ENCODE results near the gene OR52E4. TPM values are rescaled to one million over a fixed set of nuclear protein-coding genes. Genes with fewer than 3 reads are reported as not detected.

Gene OR52E4
- polyA plus RNA-seq, 1 experiment: not detected

DNA sequence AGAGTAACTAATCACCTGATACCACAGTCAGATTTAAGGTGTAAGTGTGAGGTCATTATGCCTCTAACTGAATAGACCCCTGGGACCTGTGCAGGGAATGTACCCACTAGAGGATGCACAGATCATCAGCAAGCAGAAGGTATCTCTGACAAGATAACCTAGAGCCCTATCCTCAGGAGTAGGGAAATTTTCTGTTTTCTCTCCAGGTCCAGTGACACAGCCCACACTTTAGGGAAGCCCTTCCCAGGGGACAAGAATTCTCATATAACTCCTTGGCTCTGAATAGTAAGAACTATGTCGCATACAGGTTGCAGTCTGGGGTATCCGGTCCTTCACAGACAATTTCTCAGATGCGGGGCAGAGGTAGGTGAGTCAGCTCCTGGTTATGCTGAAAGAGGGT, 12.5 kb downstream of the OR52E4 start, which contains the start of gene OR52E5:
TSS of gene OR52E5 (plus strand) at position 301 of the 400 bp plus-strand sequence. CDS start 7,569 bp downstream, outside the sequence.
- TF ChIP-seq CTCF (IDR thresholded peaks at IDR 0.05; ENCODE audit: insufficient read depth, low read depth, low read length): no peak
- Histone ChIP-seq H3K27me3 (ENCODE audit: control insufficient read depth, insufficient read depth, low read length) (no peaks in the 10 kb centered on the region), H3K36me3 (ENCODE audit: control insufficient read depth, insufficient read depth, low read length) (no peaks in the 10 kb centered on the region), H3K4me3 (ENCODE audit: low read depth, low read length) (no peak within 1 kb of the TSS)
- no peak for DNase-seq (ENCODE audit: low read depth)
- ChIA-PET POLR2A (no interaction called here), CTCF (no interaction called here)

DNA sequence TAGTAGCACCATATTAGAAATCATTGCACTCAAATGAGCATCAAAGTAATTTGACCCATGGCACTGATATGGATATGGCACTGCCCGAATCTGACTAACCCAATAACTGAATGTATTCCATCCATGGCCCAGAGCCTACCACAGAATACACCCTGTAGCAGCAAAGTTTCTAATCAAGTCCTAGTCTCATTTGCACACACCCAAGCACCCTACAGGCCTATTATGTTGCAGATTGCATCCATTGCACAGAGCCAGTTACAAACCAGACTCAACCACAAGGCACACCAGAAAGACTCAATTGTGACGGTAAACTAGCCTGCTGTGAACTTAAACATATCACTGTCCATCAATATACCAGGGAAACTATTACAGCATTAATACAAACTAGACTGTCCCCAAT, 19.1 kb downstream of the OR52E4 start:
- ChIA-PET CTCF (no interaction called here), POLR2A (no interaction called here)
- Histone ChIP-seq H3K36me3 (ENCODE audit: control insufficient read depth, insufficient read depth, low read length) (no peaks in the 10 kb centered on the region), H3K27me3 (ENCODE audit: control insufficient read depth, insufficient read depth, low read length) (no peaks in the 10 kb centered on the region), H3K4me3 (ENCODE audit: low read depth, low read length) (no peak overlapping the region)
- no peak for TF ChIP-seq CTCF (IDR thresholded peaks at IDR 0.05; ENCODE audit: insufficient read depth, low read depth, low read length)
- no peak for DNase-seq (ENCODE audit: low read depth)

- DNase-seq (ENCODE audit: low read depth): no peak
- no peaks in the 10 kb centered on the region for H3K27me3 ChIP-seq (ENCODE audit: control insufficient read depth, insufficient read depth, low read length)
- no peak overlapping the region for H3K4me3 ChIP-seq (ENCODE audit: low read depth, low read length)
- ChIA-PET POLR2A (no interaction called here), CTCF (no interaction called here)
- TF ChIP-seq CTCF (IDR thresholded peaks at IDR 0.05; ENCODE audit: insufficient read depth, low read depth, low read length): no peak
- no peaks in the 10 kb centered on the region for H3K36me3 ChIP-seq (ENCODE audit: control insufficient read depth, insufficient read depth, low read length)
Measured at GRCh38 chr11:5910540-5910939, 30.1 kb downstream of the OR52E4 start.

DNA sequence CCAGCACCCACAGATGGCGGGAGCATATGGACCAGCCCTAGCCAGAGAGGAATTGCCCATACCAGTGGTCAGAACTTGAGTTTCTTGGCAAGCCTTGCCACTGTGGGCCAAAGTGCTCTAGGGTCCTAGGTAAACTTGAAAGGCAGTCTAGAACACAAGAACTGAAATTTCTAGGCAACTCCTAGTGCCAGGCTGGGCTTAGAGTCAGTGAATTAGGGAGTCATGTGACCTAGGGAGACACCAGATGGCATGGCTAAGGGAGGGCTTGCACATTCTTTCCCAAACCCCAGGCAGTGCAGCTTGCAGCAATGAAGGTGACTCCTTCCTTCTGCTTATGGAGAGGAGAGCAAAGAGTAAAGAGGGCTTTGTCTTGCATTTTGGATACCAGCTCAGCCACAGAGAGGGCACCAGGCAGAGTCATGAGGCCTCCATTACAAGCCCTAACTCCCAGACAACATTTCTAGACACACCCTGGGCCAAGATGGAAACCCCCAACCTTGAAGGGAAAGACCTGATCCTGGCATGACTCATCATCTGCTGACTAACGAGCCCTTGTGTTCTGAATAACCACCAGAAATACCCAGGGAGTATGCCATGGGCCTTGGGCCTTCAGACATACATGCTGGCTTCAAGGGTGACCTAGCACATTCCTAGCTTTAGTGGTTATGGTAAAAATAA, 42.5 kb downstream of the OR52E4 start:
- H3K4me3 ChIP-seq (ENCODE audit: low read depth, low read length): no peak overlapping the region
- no peak for TF ChIP-seq CTCF (IDR thresholded peaks at IDR 0.05; ENCODE audit: insufficient read depth, low read depth, low read length)
- H3K36me3 ChIP-seq (ENCODE audit: control insufficient read depth, insufficient read depth, low read length): no peaks in the 10 kb centered on the region
- ChIA-PET CTCF (no interaction called here), POLR2A (no interaction called here)
- DNase-seq (ENCODE audit: low read depth): no peak
- H3K27me3 ChIP-seq (ENCODE audit: control insufficient read depth, insufficient read depth, low read length): no peaks in the 10 kb centered on the region

- CTCF ChIA-PET: no interaction called here
Measured at GRCh38 chr11:5923427-5923776, 43.0 kb downstream of the OR52E4 start.

More at GRCh38 chr11:5923427-5923776, 43.0 kb downstream of the OR52E4 start:
- no peak for DNase-seq (ENCODE audit: low read depth)
- no peaks in the 10 kb centered on the region for H3K27me3 ChIP-seq (ENCODE audit: control insufficient read depth, insufficient read depth, low read length)
- POLR2A ChIA-PET: no interaction called here
- no peaks in the 10 kb centered on the region for H3K36me3 ChIP-seq (ENCODE audit: control insufficient read depth, insufficient read depth, low read length)
- H3K4me3 ChIP-seq (ENCODE audit: low read depth, low read length): no peak overlapping the region
- no peak for TF ChIP-seq CTCF (IDR thresholded peaks at IDR 0.05; ENCODE audit: insufficient read depth, low read depth, low read length)

All from BJ (cell line).